Measurements from ENCODE around the gene ALDH18A1. TPM values are rescaled to one million over a fixed set of nuclear protein-coding genes. Genes with fewer than 3 reads are reported as not detected.

ALDH18A1 gene
- total and polyA plus RNA-seq, 2 donors (not counting 3 experiments of a cell fraction or from before 2014, with no cell fraction given), result 53.2 to 92.6 TPM

DNA sequence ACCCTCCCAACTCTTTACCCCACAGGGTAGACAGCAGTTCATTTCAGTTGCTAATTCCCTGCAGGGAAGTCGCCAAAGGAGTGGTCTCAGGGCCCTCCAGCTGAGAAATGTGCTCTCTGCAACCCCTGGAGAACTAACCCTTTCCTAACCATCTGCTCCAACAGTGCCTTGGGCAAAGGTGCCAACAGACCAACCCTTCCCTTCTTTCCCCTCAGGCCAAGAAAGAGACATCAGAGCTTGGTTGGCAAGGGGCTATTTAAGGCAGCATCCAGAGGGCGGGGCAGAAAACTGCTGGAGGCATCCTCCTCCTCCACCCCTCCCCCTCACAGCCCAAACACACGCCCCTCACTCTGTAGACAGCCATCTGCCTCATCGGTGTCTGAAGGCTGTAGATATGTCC is 97.0 kb downstream of the ALDH18A1 start:
- no peaks in the 10 kb centered on the region for H3K9me1 ChIP-seq (replicated peaks; ENCODE audit: control insufficient read depth, extremely low read depth, insufficient read depth, low read length)
- ChIA-PET CTCF (interaction anchor here (0.7 to 1.2 kb wide), 2 partner anchors 112 to 129 kb away, joined by 6 read pairs; no protein-coding TSS in a partner anchor), POLR2A (no interaction called here)
- no peaks in the 10 kb centered on the region for H3K36me3 ChIP-seq (ENCODE audit: control insufficient read depth in 2 of 2, extremely low read depth in 1 of 2, insufficient read depth in 2 of 2, low read length in 2 of 2)
- FAIRE-seq (no peak), DNase-seq (ENCODE audit: low read depth, low spot score) (no peak)
- H3K4me3 ChIP-seq (replicated peaks in 1 of 3; ENCODE audit: insufficient read depth in 1 of 3, low read depth in 1 of 3, low read length in 3 of 3), result no peak overlapping the region
- intact Hi-C loops (cut with micrococcal nuclease), result no loop called here
- no peaks in the 10 kb centered on the region for H3K9me3 ChIP-seq (replicated peaks; ENCODE audit: control insufficient read depth, insufficient read depth, low read length)
- dilution Hi-C loops (cut with MboI; ENCODE audit: extremely low pct_ligation_motif_present, low sequenced_read_pairs), result no loop called here
- peaks cover 0 to 7% of the 10 kb centered on the region in 2 experiments for H3K27me3 ChIP-seq (ENCODE audit: control insufficient read depth in 2 of 2, insufficient read depth in 2 of 2, low read length in 2 of 2)
- H3K4me1 ChIP-seq (ENCODE audit: control insufficient read depth, extremely low read depth, insufficient read depth, low read length), result peaks cover 2% of the 10 kb centered on the region
- no peak overlapping the region for H2AFZ ChIP-seq (ENCODE audit: low read depth, low read length)
- no peaks in the 10 kb centered on the region for H3K79me2 ChIP-seq (ENCODE audit: control insufficient read depth, insufficient read depth, low read length)
- H3K27ac ChIP-seq (ENCODE audit: insufficient read depth, low read depth, low read length), result no peak overlapping the region
- no peak for TF ChIP-seq POLR2A (IDR thresholded peaks at IDR 0.05; ENCODE audit: low read depth, low read length)
- H3K4me2 ChIP-seq (ENCODE audit: insufficient read depth, low read length), result no peak overlapping the region
- no peaks in the 10 kb centered on the region for H4K20me1 ChIP-seq (replicated peaks; ENCODE audit: control insufficient read depth, extremely low read depth, insufficient read depth, low read length)
- H3K9ac ChIP-seq (replicated peaks; ENCODE audit: extremely low read depth, insufficient read depth, low read length), result no peak overlapping the region
- BruUV-seq (replicated peaks), result no TSS peak

DNA sequence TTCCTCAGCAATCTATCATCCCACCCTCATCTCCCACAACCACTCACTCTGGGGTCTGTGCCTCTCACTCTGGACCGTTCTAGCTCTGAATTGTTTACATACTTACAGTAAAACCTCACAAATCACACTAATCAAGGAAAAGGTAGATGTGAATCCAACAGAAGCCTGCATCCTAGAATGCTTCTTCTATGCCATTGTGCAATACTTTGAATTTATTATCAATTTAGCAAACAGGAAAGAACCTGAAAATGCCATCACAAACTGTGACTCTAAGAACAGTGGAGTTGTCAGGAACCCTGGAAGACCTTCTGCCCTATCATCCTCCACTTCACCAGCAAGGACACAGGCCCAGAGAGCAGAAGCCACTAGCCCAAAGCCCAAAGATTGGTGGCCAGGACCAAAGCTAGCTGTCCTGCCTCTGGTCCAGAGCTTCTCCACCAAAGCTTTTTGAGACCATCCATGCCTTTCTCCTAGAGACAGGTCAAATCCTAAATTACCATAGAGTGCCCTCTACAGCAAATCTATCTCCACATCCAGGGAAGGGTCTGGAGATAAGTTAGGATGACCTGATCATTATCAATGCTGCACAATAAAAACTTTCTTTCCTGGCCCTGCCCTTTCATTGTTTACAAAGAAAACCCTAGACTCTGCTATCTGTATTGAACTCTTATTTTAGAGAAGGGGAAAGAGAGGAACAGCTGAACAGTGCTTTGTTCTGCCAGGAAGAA is 97.8 kb downstream of the ALDH18A1 start:
- DNase-seq (ENCODE audit: low read depth, low spot score), result no peak
- intact Hi-C loops (cut with micrococcal nuclease) (no loop called here), dilution Hi-C loops (cut with MboI; ENCODE audit: extremely low pct_ligation_motif_present, low sequenced_read_pairs) (no loop called here)
- H3K79me2 ChIP-seq (ENCODE audit: control insufficient read depth, insufficient read depth, low read length), result no peaks in the 10 kb centered on the region
- no peaks in the 10 kb centered on the region for H3K9me3 ChIP-seq (replicated peaks; ENCODE audit: control insufficient read depth, insufficient read depth, low read length)
- H3K36me3 ChIP-seq (ENCODE audit: control insufficient read depth in 2 of 2, extremely low read depth in 1 of 2, insufficient read depth in 2 of 2, low read length in 2 of 2), result no peaks in the 10 kb centered on the region
- no peak overlapping the region for H3K4me3 ChIP-seq (replicated peaks in 1 of 3; ENCODE audit: insufficient read depth in 1 of 3, low read depth in 1 of 3, low read length in 3 of 3)
- ChIA-PET POLR2A (no interaction called here), CTCF (interaction anchor here (0.8 to 1.2 kb wide), 3 partner anchors 113 to 128 kb away, joined by 3 to 6 read pairs (median 3); no protein-coding TSS in a partner anchor)
- no peaks in the 10 kb centered on the region for H3K9me1 ChIP-seq (replicated peaks; ENCODE audit: control insufficient read depth, extremely low read depth, insufficient read depth, low read length)
- H2AFZ ChIP-seq (ENCODE audit: low read depth, low read length), result no peak overlapping the region
- no peak overlapping the region for H3K27ac ChIP-seq (ENCODE audit: insufficient read depth, low read depth, low read length)
- peaks cover 2% of the 10 kb centered on the region for H3K4me1 ChIP-seq (ENCODE audit: control insufficient read depth, extremely low read depth, insufficient read depth, low read length)
- no peak overlapping the region for H3K9ac ChIP-seq (replicated peaks; ENCODE audit: extremely low read depth, insufficient read depth, low read length)
- H3K27me3 ChIP-seq (ENCODE audit: control insufficient read depth in 2 of 2, insufficient read depth in 2 of 2, low read length in 2 of 2), result peaks cover 0 to 7% of the 10 kb centered on the region in 2 experiments
- no peak overlapping the region for H3K4me2 ChIP-seq (ENCODE audit: insufficient read depth, low read length)
- no peaks in the 10 kb centered on the region for H4K20me1 ChIP-seq (replicated peaks; ENCODE audit: control insufficient read depth, extremely low read depth, insufficient read depth, low read length)
- TF ChIP-seq CTCF (IDR thresholded peaks at IDR 0.05; ENCODE audit: extremely low read depth in 1 of 2, insufficient read depth in 1 of 2, low read depth in 1 of 2, low read length in 2 of 2) (no peak), POLR2A (IDR thresholded peaks at IDR 0.05; ENCODE audit: low read depth, low read length) (no peak), POLR2AphosphoS5 (IDR thresholded peaks at IDR 0.05; ENCODE audit: insufficient read depth, low read depth, low read length) (no peak), GATA2 (IDR thresholded peaks at IDR 0.05; ENCODE audit: insufficient read depth, insufficient read length, low read depth, low read length) (no peak), MYC (IDR thresholded peaks at IDR 0.05; ENCODE audit: low read depth, low read length) (no peak), MAX (IDR thresholded peaks at IDR 0.05; ENCODE audit: insufficient read depth, insufficient read length) (no peak), EZH2 (IDR thresholded peaks at IDR 0.05; ENCODE audit: borderline replicate concordance, low read depth, low read length, severe bottlenecking) (no peak), JUN (IDR thresholded peaks at IDR 0.05; ENCODE audit: borderline replicate concordance, insufficient read depth, insufficient read length, low read depth) (no peak), FOS (IDR thresholded peaks at IDR 0.05; ENCODE audit: borderline replicate concordance, insufficient read depth, low read length) (no peak)
- BruUV-seq (replicated peaks), result no TSS peak
- no peak for FAIRE-seq
